K562 treated with DMSO at 1 percent for 48 hours (cell line): ENCODE results near the gene CCN2. TPM values are rescaled to one million over a fixed set of nuclear protein-coding genes. Genes with fewer than 3 reads are reported as not detected.

ENCODE experiments used
- total RNA-seq: library from RNA; unstranded; fragments of 300-600 nt; gene quantifications from 2 replicates; pipeline ENCODE4 v1.2.3, GENCODE V29; 2022; ENCODE audit warnings: low replicate concordance; ENCODE audit errors: extremely low read depth

The CCN2 gene
- total RNA-seq = not detected in 2 replicates

DNA sequence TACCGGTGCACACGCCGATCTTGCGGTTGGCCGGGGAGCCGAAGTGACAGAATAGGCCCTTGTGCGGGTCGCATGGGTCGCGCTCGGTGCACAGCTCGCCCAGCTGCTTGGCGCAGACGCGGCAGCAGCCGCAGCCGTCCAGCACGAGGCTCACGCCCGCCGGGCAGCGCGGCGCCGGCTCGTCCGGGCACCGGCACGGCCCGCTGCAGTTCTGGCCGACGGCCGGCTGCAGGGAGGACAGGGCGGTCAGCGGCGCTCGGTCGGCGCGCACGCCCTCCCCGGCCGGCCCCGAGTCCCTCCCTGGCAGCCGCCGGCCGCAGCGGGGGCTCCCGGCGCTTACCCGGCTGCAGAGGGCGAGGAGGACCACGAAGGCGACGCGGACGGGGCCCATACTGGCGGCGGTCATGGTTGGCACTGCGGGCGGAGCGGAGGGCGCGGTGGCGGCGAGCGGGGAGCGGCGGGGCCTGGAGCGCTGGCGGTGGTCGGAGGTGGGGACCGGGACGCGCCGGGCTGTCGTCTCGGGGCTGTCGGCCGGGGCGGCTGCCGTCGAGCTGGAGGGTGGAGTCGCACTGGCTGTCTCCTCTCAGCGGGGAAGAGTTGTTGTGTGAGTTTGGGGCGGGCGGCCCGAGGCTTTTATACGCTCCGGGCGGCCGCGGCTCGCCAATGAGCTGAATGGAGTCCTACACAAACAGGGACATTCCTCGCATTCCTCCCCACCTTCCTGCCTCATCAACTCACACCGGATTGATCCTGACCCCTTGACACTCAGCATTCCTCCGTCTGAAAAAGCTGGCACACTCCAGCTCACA lies at the start of gene CCN2:
CCN2 (minus strand) TSS at position 606 of the 809 bp plus-strand sequence; CDS start at position 406, 200 bp downstream.

Other genes starting within 250 kb of the CCN2 start
- gene OR2A4, start 250.0 kb downstream of the CCN2 start, total RNA-seq = not detected in 2 replicates
- gene CTAGE9, start 240.4 kb downstream of the CCN2 start, total RNA-seq = not detected in 2 replicates
- gene ENPP1, start 143.4 kb downstream of the CCN2 start, total RNA-seq = not detected in 2 replicates